Transverse colon (tissue), 4 donors: ENCODE results near the gene SNED1. TPM values are rescaled to one million over a fixed set of nuclear protein-coding genes. Genes with fewer than 3 reads are reported as not detected.

Source experiments
- DNase-seq: peaks from one replicate; pipeline ENCODE4 v3.0.0-alpha.2; 2019
- H3K27ac ChIP-seq, 4 donors: fragments of 200-600 bp; sonication (generic); 2 replicates each; pipeline ENCODE4 v1.5.1; 2016 to 2018; ENCODE audit warnings: inconsistent platforms in 4 of 4
- H3K27me3 ChIP-seq: fragments of 200-600 bp; sonication (generic); 2 replicates; pipeline ENCODE4 v1.5.1; 2017; ENCODE audit warnings: inconsistent platforms
- H3K36me3 ChIP-seq, 4 donors: fragments of 200-600 bp; sonication (generic); 2 replicates each; pipeline ENCODE4 v1.5.1; 2017 to 2019; ENCODE audit warnings: inconsistent platforms in 4 of 4
- H3K4me1 ChIP-seq, 4 donors: fragments of 200-600 bp; sonication (generic); 2 replicates each; pipeline ENCODE4 v1.5.1; 2017 to 2020; ENCODE audit warnings: inconsistent platforms in 4 of 4
- H3K4me3 ChIP-seq, 4 donors: fragments of 200-600 bp; sonication (generic); 1 replicate in 1 of 4; 2 replicates in 3 of 4; pipeline versions ENCODE4 v1.5.1 to v1.6.1; 2017 to 2019; ENCODE audit warnings: inconsistent platforms in 4 of 4
- H3K9me3 ChIP-seq, 2 donors: fragments of 200-600 bp; sonication (generic); 2 replicates each; pipeline ENCODE4 v1.5.1; 2017 to 2019; ENCODE audit warnings: inconsistent platforms in 2 of 2
- EP300 ChIP-seq: sonication (generic); formaldehyde crosslinking; IDR thresholded peaks from one replicate; pipeline ENCODE4 v1.6.1; 2017; ENCODE audit warnings: antibody characterized with exemption, low read depth
- POLR2A ChIP-seq: fragments of 450-650 bp; IDR thresholded peaks from one replicate; pipeline ENCODE4 v1.6.1; 2016; ENCODE audit warnings: antibody characterized with exemption, mild to moderate bottlenecking, moderate library complexity
- POLR2AphosphoS5 ChIP-seq, 3 donors: sonication (generic); formaldehyde crosslinking; IDR thresholded peaks; one replicate each; pipeline ENCODE4 v1.6.1; 2016; ENCODE audit warnings: antibody characterized with exemption in 3 of 3
- WGBS, 2 donors: methylation state at CpG; one replicate each; pipeline ENCODE4 v1.1.5; 2018; ENCODE audit warnings: low coverage in 1 of 2; 5-methylcytosine and 5-hydroxymethylcytosine counted together
- in situ Hi-C, 4 donors: fragments of 200-750 bp; cut with MboI; loops; one replicate each; pipeline versions ENCODE4 v1.15.0 to v1.15.1; 2017; ENCODE audit warnings: low sequenced_read_pairs in 3 of 4, low pct_ligation_motif_present in 1 of 4, low pct_unique_long_range_greater_than_20kb in 1 of 4
- intact Hi-C: fragments of 100-400 bp; cut with DNase I; formaldehyde crosslinking; loops from one replicate; pipeline ENCODE4 v1.15.1; 2023; ENCODE audit warnings: low total_unique reads
- total RNA-seq, 4 donors: library from RNA; depleted of rRNA; stranded (reverse); fragments of >200 nt; gene quantifications; one replicate each; pipeline ENCODE4 v1.1.0, GENCODE V29; 2016
- TF ChIP-seq, protein P1 (sequence below), 5 experiments: fragments of 200-600 bp in 3 of 5; fragments of 450-650 bp in 2 of 5; sonication (generic) in 3 of 5; IDR thresholded peaks; 1 replicate in 2 of 5; 2 replicates in 3 of 5; pipeline ENCODE4 v1.5.1; 2016 to 2017; ENCODE audit warnings: antibody characterized with exemption in 5 of 5, inconsistent platforms in 3 of 5, mild to moderate bottlenecking in 2 of 5, moderate library complexity in 1 of 5

Gene SNED1
- total RNA-seq, 4 donors from 2014 or later = 8.2 to 65.5 (median 30.0) TPM

DNA sequence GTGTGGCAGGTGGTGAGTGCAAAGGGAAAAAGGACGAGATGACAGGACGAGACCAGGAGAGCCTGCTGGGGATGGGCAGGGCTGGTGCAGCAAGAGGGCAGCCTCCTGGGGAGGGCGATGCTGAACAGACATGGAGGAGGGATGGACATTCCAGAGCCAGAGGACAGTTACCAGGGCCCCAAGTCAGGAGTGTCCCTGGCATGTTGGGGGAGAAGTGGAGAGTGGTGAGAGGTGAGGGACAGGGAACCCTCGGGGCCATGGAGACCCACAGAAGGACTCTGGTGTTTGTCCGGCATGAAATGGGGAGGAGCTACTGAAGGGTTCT, 84.6 kb downstream of the SNED1 start:
- TF ChIP-seq EP300 (no peak), POLR2AphosphoS5 (IDR thresholded peaks at IDR 0.05) (no peak), POLR2A (no peak)
- TF ChIP-seq, protein P1, sequence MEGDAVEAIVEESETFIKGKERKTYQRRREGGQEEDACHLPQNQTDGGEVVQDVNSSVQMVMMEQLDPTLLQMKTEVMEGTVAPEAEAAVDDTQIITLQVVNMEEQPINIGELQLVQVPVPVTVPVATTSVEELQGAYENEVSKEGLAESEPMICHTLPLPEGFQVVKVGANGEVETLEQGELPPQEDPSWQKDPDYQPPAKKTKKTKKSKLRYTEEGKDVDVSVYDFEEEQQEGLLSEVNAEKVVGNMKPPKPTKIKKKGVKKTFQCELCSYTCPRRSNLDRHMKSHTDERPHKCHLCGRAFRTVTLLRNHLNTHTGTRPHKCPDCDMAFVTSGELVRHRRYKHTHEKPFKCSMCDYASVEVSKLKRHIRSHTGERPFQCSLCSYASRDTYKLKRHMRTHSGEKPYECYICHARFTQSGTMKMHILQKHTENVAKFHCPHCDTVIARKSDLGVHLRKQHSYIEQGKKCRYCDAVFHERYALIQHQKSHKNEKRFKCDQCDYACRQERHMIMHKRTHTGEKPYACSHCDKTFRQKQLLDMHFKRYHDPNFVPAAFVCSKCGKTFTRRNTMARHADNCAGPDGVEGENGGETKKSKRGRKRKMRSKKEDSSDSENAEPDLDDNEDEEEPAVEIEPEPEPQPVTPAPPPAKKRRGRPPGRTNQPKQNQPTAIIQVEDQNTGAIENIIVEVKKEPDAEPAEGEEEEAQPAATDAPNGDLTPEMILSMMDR (IDR thresholded peaks at IDR 0.05) = no peak
- in situ Hi-C loops = no loop called here
- WGBS, 2 donors = 83 to 85% methylated on average over 5 of the region's 5 CpGs
- no peak for DNase-seq
- Histone ChIP-seq H3K27ac (no peak overlapping the region), H3K27me3 (no peaks in the 10 kb centered on the region), H3K4me3 (no peak overlapping the region), H3K4me1 (peaks cover 0 to 9% (median 0%) of the 10 kb centered on the region in 4 donors), H3K36me3 (peaks cover 0 to 9% (median 3%) of the 10 kb centered on the region in 4 donors), H3K9me3 (no peaks in the 10 kb centered on the region)
- intact Hi-C loops = no loop called here

DNA sequence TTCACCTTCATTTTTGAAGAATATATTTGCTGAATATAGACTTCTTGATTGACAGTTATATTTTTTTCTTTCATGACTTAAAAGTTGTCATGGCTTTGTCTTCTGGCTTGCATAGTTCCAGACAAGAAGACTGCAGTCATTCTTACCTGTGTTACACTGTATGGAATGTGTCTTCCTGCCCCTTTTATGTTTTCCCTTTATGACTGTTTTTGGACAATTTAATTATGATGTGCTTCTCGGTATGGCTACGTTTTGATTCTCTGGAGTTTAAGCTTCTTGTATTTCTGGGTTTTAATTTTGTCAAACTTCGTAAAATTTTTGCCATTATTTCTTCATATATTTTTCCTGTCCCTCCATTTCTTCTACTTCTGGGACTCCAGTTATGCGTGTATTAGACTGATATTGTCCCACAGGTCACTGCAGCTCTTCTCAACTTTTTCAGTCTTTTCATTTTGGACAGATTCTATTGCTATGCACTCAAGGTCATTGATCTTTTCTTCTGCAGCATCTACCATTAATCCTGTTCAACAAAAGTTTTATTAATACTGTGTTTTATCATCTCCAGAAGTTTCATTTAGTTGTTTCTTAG, 86.5 kb downstream of the SNED1 start:
- H3K27ac ChIP-seq = no peak overlapping the region
- peaks cover 0 to 9% (median 0%) of the 10 kb centered on the region in 4 donors for H3K4me1 ChIP-seq
- H3K4me3 ChIP-seq = no peak overlapping the region
- H3K9me3 ChIP-seq = no peaks in the 10 kb centered on the region
- 95 to 100% methylated on average over 4 of the region's 4 CpGs for WGBS, 2 donors
- H3K27me3 ChIP-seq = no peaks in the 10 kb centered on the region
- in situ Hi-C loops = no loop called here
- intact Hi-C loops = no loop called here
- no peak for DNase-seq
- peaks cover 0 to 28% (median 6%) of the 10 kb centered on the region in 4 donors for H3K36me3 ChIP-seq
- TF ChIP-seq POLR2AphosphoS5 (IDR thresholded peaks at IDR 0.05) (no peak), POLR2A (no peak), EP300 (no peak)
- TF ChIP-seq, protein P1 (IDR thresholded peaks at IDR 0.05) = no peak

DNA sequence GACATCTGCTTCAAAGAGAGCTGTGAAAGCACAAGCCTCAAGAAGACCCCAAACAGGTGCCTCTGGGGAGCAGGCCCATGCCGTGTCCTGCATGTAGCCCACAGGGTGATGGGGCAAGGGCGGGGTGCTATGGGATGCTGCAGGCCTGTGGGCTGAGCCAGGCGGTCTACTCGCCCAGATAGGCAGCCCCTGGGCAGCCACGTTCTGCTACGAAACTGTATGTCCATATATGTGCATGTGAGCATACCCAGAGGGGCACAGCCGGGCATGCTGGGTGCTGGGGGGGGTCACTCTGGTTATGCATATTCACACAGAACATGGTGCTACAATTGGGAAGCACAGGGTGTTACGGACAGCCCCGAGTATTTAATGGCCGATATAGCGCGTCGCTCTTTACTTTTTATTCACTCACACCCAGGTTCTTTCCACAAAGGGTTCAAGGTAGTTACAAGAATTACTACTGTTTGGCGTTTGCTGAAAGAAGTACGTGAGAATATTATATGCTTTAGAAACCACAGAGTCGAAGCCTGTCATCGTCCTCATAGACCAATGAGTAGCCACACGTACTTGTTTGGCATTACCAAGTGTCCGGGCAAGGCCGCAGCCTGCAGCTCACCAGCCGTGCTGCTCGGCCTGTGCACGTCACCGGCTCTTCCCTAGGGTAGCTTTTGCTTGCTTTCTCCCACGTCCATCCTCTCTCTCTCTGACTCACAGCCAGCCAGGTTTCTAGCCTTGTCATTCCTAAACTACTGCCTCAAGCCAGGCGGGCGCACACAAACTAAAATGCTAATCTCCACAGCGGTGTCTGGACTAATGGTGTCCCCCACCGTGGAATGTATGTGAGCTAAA, 89.2 kb downstream of the SNED1 start:
- TF ChIP-seq EP300 (no peak), POLR2AphosphoS5 (IDR thresholded peaks at IDR 0.05) (no peak), POLR2A (no peak)
- TF ChIP-seq, protein P1 (IDR thresholded peaks at IDR 0.05) = no peak
- peaks cover 0 to 34% (median 6%) of the 10 kb centered on the region in 4 donors for H3K36me3 ChIP-seq
- no peak for DNase-seq
- H3K4me1 ChIP-seq = no peaks in the 10 kb centered on the region
- in situ Hi-C loops (no loop called here), intact Hi-C loops (no loop called here)
- H3K27me3 ChIP-seq = no peaks in the 10 kb centered on the region
- no peak overlapping the region for H3K4me3 ChIP-seq
- H3K27ac ChIP-seq = no peak overlapping the region
- 83 to 89% methylated on average over 4 to 29 of the region's 29 CpGs for WGBS, 2 donors
- H3K9me3 ChIP-seq = no peaks in the 10 kb centered on the region

DNA sequence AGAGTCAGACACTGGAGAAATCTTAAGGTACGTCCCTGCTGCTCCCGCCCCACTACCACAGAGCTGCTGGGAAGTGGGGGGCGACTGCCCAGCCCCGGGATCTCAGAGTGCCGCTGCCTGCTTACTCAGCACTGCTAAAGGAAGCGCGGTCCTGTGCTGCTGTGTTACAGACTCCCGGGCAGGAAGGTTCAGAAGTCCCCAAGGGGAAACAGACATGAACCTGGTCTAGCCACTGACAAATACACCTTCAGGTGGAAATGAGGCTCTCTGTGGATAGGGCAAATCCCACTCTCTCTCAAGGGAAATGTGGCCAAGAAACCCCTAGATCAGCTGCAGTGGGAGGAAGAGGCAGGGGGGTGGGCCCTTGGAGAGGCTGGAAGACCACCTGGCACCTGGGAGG, 90.0 kb downstream of the SNED1 start:
- TF ChIP-seq POLR2AphosphoS5 (IDR thresholded peaks at IDR 0.05) = no peak
- TF ChIP-seq, protein P1 (IDR thresholded peaks at IDR 0.05) = no peak
- no peak for TF ChIP-seq POLR2A
- TF ChIP-seq EP300 = no peak
- intact Hi-C loops (no loop called here), in situ Hi-C loops (no loop called here)
- 76% methylated on average over 8 of the region's 8 CpGs; no CpG with 5 or more reads in 1 of the 2 donors for WGBS, 2 donors
- Histone ChIP-seq H3K36me3 (peaks cover 0 to 39% (median 6%) of the 10 kb centered on the region in 4 donors), H3K9me3 (no peaks in the 10 kb centered on the region), H3K4me3 (no peak overlapping the region), H3K27me3 (no peaks in the 10 kb centered on the region), H3K4me1 (no peaks in the 10 kb centered on the region), H3K27ac (no peak overlapping the region)
- no peak for DNase-seq
